Brain pericyte (primary cell): Measurements from ENCODE around the gene CYBA.

Experiments
- DNase-seq: peaks from one replicate; pipeline ENCODE4 v3.0.0-alpha.2; 2012; ENCODE audit warnings: low read depth, low spot score

CYBA gene

DNA sequence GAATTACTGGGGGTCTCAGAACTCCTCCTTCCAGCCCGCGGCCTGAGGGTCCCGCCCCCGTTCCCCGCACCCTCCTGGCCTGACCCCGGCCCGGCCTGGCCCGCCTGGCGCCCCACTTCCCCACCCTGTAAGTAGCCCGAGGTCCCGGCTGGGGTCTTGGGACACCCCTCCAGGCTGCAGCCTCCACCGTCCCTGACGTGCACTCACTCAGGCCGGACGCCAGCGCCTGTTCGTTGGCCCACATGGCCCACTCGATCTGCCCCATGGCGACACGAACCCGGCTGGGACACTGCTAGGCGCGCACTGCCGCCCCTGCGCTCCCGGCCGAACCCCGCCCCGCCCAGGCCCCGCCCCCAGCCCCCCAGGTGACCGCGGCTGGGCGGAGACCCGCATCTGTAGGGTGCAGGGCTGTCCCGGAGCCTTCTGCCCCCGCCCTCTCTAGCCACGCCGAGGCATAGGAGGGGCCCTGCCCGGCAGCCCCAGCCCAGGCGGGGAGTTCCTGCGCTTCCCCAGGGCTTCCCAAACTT is at the start of gene CYBA:
Gene CYBA, minus strand, starts transcription at position 305 of the 527 bp plus-strand sequence. Its CDS starts 40 bp downstream, at position 265.
- no peak for DNase-seq

DNA sequence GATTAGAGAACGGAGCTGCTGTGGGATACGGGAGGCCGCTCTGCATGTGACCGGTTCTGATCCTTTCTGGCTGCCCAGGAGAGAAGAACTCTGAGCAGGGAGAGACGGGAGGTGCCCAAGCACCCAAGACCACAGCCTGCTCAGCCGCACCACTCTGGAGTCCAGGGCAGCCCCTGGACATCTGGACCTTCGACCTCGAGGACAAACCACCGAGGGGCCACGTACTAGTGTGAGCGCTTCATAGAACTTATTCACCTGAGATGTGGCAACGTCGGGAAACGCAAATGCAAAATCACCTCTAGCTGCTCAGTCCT is 49.4 kb upstream of the CYBA start:
- no peak for DNase-seq

DNA sequence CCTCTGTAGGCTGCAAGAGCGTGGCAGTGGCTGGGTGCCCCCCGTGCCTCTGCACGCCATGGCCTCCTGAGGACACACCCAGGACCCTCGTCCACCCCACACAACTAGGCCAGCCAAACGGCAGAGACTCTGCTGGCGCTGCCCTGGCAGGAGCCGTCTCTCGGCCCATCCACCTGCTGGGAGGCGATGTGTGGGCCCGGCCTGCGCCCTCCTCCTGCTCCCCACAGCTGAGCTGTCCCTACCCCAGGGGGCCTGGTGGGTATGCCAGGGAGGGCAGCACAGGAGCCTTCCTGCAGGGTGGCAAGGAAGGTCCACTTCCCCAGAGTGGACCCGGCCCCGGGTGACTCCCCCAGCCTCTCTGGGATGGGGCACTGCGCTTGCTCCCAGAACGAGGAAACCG is 48.3 kb upstream of the CYBA start:
- no peak for DNase-seq

GRCh38 chr16:88698646-88699045 is 47.8 kb upstream of the CYBA start:
- DNase-seq, result no peak

- no peak for DNase-seq
Observed at GRCh38 chr16:88697831-88698615, 47.2 kb upstream of the CYBA start.

GRCh38 chr16:88697116-88697830 is 46.4 kb upstream of the CYBA start:
- no peak for DNase-seq

- no peak for DNase-seq
Observed at GRCh38 chr16:88696441-88696840, 45.6 kb upstream of the CYBA start.

DNA sequence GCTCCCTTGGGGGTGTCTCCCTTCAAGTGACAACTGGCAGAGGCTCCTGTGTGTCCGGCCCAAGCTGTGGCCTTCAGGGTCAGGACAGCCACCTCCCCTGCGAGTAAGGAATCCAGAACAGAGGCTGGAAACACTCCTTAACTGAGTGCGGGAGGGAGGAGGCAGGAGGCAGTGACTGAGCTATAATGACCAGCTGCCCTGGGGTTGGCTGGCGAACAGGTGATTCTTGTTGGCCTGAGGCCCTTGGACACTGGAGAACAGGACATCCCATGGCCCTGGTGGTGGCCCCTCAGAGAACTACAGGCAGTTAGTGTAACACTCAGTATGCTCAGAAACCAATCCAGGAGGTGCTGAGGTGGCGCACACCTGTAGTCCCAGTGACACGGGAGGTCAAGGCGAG is 44.9 kb upstream of the CYBA start:
- DNase-seq, result no peak

DNA sequence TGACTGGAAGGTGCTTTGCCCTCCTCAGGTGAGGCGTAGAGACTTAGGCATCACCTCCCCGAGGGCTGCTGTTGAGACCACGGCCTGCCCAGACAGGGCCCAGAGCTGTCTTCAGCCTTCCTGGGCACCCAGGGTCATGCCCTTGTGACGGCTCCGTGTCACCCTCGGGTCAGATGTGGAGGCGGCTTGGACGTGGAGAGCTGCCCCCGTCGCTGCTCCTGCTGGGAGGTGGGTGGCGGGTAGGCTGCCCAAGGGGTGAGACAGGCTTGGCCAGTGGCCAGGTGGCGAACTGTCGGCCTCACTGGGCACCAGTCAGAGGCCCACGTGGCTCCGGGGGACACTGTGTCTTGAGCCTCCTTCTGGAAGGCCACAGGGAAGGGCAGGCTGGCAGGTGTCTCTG is 44.4 kb upstream of the CYBA start:
- no peak for DNase-seq

- DNase-seq, result no peak
Observed at GRCh38 chr16:88694221-88695087, 43.6 kb upstream of the CYBA start.

GRCh38 chr16:88693420-88694177 is 42.7 kb upstream of the CYBA start:
- DNase-seq, result no peak

- no peak for DNase-seq
Observed at GRCh38 chr16:88692861-88693260, 42.0 kb upstream of the CYBA start.

DNA sequence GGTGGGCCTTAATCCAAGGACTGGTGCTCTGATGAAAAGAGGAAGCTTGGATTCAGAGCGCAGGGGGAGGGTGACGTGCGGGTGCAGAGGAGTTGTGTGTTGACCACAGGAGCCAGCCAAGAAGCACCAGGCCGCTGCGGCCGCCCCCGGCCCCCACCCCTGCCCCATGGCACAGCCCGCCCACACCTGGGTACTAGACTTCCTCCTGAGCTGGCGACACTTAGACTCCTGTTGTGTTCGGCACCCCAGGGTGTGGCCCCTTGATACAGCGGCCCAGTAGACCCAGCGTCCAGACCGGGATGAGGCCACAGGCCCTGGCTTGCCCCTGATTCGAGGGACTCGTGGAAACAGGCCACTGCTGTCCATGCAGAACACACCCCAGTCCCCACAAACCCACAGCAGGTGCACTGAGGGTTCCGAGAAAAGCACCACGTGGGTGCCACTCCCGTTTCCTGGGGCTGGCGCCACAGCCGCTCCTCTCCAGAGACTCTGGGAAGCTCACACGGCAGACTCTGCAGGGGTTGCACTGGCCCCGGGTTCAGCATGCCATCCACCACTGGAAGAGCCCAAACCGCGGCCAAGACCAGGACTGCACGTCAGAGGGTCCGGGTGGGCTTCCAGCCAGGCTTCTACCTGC is 41.2 kb upstream of the CYBA start:
- DNase-seq, result no peak

DNA sequence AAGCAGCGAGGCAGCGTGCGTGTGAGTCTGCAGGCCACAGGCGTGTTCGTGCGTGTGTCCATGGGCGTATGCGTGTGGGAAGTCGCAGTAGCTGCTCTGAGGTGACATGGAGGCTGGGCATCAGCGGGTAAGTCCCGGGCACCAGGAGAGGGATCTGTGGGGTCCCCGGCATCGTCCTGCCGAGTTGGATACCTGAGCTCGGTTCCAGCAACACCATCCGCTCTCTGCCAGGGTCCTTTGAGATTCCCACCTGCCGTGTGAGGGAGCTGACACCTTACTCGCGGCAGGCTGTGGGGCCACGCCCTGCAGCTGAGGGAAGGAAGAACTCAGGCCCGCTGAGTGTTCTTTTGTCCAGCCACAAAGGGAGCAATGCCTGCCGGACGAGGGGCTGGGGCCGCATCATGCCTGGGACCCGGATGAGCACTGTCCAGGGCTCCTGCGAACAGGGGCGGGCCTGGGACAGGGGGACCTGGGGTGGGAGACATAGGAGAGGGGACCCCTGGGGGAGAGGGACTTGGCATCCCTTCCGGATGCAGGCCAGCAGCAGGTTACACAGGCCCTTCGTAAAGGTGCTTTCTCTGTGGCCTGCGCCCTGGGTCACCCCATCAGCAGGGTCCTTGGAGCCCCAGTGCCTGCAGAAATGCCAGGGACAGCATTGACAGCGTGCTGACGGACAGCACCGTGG is 40.4 kb upstream of the CYBA start:
- DNase-seq, result no peak

- DNase-seq, result no peak
Observed at GRCh38 chr16:88690341-88691128, 39.7 kb upstream of the CYBA start.

DNA sequence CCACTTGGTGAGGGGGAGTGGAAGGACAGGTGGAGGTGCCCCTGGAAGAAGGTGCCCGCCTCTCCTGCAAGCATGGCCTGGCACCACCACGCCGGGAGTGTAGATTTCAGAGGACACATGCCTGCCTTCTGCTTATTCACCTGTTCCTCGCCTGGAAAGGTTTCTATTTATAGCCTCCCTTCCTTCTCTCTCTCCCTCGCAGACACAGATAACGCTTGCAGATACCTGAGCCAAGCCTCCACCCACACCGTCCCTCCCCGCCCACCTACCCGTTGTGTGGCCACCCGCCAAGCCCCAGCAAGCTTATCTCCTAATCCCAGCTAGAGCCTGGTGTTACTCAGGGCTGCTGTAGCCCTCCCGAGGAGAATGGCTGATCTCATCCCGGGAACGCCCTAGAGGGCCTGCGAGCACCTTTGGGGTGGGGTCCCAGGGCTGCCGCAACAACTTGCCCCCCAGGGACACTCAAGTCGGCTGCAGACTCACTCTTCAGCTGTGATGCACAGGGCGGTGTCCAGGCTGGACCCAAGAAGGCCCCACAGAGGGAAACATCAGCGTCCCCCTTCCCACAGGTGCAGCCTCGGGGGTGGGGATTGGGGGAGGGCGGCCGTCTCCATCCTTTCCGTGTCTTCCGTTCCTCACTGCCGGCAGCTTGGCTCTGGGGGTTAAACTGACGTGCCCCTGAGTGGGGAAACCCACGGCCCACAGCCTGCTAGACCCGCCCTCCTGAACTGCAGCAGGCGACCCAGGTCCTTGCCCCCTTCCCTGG is 37.3 kb upstream of the CYBA start:
- DNase-seq, result no peak

GRCh38 chr16:88687676-88688012 is 36.8 kb upstream of the CYBA start:
- no peak for DNase-seq

DNA sequence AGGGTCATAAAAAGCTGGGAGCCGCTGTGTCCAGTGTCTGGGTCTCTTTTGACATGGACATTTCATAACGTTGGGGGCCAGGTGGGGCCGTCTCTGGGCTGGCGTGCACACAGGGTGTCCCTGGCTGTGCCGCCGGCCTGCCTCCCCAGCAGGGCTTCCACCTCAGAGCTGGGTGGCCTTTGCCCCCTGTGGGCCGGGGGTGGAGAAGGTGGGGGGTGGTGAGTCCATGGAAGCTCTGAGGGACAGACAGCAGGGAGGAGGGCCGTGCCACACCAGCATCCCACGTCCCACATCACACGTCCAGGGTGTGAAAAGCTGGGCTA is 36.4 kb upstream of the CYBA start:
- no peak for DNase-seq
